Muscle of back (tissue), 11 donors: ENCODE measurements around the gene SEZ6L2. TPM values are rescaled to one million over a fixed set of nuclear protein-coding genes. Genes with fewer than 3 reads are reported as not detected.
A peak's percentile ranks its signal among the peaks of the same experiment; 100 is the strongest.
"Not testable (repeated sequence)": the region's sequence is repeated elsewhere in the genome, so short reads cannot be mapped to it uniquely, and the experiment has no call there.

ENCODE experiments used
- DNase-seq, 3 donors: peaks; one replicate each; pipeline versions ENCODE4 v3.0.0 to v3.0.0-alpha.2; 2013
- polyA plus RNA-seq, 10 donors: library from polyadenylated mRNA; unstranded; fragments of 120-200 nt; gene quantifications; one replicate each; pipeline ENCODE4 v1.2.1, GENCODE V29; 2013; ENCODE audit not compliant: insufficient read length in 10 of 10

Gene SEZ6L2
- polyA plus RNA-seq, 10 donors: 0.87 to 4.2 (median 1.8) TPM

DNA sequence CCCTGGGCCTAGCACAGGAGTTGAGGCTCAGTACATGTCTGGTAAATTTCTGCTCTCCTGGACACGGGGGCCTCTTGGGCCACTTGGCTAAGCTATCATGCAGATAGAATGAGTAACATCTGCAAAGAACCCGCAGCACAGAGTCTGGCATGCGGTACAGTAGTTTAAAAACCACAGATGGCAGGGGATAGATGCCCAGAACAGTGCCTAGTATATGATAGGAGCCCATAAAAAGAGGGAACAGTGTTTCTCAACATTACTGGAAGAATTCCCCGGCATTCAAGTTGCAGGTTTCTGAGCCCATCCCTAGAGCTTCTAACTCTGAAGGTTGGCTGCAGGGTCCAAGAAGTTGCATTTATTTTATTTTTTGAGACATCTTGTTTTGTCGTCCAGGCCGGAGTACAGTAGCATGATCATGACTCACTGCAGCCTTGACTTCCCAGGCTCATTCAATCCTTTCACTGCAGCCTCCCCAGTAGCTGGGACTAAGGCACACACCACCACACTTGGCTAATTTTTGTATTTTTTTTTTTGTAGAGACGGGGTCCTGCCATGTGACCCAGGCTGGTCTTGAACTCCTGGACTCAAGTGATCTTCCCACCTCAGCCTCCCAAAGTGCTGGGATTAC is 42.1 kb downstream of the SEZ6L2 start:
- no peak for DNase-seq

DNA sequence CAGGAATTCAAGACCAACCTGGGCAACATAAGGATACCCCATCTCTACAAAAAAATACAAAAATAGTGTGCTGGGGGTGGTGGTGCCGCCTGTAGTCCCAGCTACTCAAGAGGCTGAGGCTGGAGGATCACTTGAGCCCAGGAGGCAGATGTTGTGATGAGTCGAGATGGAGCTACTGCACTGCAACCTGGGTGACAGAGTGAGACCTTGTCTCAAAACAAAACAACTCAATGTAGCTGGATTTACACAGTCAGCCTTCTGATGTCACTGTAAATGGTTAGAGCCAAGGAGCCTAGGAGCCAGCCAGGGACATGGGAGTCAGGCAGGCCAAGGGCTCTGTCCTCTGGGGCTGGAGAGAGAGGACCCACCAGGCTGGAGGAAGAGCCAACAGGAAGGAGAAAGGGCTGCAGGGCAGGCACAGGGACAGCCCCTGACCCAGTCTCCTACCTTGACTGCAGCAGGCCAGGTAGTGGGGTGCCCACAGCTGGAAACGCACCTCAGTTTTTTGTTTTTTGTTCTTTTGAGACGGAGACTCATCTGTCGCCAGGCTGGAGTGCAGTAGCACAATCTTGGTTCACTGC is 44.7 kb downstream of the SEZ6L2 start:
- DNase-seq: no peak

DNA sequence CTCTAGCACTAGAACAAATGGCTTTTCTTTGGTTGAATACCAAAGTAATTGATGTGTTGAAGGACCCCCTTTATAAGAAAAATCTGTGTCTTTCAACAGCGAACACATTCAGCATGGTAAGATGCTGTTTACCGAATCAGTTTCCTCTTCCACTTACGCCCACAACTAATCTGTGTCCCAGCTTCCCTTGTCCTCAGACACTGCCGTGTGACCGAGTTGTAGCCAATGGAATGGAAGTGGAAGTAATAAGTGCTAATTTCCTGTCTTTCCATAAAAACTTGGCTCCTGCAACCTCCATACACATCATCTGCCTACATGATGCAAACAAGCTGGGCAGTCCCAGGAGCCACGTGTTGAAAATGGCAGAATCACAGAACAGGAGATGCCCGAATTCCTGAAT is 46.7 kb downstream of the SEZ6L2 start:
- peak in 2 of 3 donors; percentile 38 to 56 for DNase-seq

DNA sequence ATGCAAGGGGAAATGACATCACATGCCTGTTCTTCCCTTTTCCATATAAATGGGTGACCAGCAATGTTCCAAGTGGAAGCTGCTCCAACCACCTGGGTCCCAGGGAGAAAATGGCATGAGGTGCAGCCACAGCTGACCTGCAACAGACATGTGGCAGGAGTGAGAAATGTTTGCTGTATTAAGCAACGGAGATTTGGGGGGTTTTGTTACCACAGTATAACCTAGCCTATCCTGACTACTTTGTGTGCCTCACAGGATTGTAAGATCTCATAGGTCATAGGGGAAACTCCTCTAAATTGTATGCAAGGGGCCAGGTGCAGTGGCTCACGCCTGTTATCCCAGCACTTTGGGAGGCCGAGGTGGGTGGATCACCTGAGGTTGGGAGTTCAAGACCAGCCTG is 48.4 kb downstream of the SEZ6L2 start:
- no peak for DNase-seq

DNA sequence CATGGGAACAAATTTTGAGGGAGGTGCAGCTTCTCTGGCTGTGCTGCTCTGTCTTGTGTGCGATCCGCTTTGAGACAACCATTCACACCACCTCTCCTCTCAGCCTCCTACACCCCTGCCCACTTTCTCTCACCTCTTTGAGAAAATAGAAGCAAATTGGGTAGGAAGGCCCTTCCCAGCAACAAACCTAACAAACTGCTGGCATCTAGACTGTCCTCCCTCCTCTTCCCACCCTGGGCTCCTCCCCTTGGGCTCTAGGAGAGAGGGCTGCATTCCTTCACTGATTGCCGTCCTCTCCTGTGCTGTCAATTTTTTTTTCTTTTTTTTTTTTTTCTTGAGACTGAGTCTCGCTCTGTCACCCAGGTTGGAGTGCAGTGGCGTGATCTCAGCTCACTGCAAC is 49.8 kb downstream of the SEZ6L2 start:
- DNase-seq: no peak

GRCh38 chr16:29848420-29849297 is 50.7 kb downstream of the SEZ6L2 start:
- peak; percentile 38 to 68 (median 58) for DNase-seq

GRCh38 chr16:29845656-29846055 is 53.7 kb downstream of the SEZ6L2 start:
- no peak for DNase-seq

GRCh38 chr16:29844575-29845331 is 54.6 kb downstream of the SEZ6L2 start:
- DNase-seq: no peak

GRCh38 chr16:29843931-29844330 is 55.4 kb downstream of the SEZ6L2 start:
- no peak for DNase-seq

DNA sequence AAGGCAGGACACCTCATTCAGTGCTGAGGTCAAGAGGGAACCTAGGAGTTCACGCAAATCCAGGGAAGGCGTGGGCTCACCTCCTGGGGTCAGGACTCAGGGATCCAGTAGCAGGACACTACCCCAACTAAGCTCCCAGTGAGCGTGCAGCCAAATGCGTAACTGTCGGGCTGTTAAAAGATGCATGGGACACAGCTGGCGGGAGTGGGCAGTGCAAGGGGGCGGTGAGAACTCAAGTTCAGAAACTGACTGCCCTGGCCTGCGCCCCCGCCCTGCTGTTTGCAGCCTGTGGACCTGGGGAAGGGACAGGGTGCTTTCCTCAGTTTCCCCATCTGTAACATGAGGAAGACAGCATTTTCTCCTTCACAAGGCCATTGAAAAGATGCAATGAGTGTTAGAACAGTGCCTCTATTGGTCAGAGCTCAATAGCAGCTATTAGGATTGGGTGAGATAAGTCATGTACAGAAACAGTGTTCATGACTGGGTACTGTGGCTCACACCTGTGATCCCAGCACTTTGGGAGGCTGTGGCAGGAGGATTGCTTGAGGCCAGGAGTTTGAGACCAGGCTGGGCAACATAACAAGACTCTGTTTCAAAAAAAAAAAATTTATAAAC is 56.5 kb downstream of the SEZ6L2 start:
- no peak for DNase-seq

- no peak for DNase-seq
Measured at GRCh38 chr16:29841631-29842030, 57.7 kb downstream of the SEZ6L2 start.

DNA sequence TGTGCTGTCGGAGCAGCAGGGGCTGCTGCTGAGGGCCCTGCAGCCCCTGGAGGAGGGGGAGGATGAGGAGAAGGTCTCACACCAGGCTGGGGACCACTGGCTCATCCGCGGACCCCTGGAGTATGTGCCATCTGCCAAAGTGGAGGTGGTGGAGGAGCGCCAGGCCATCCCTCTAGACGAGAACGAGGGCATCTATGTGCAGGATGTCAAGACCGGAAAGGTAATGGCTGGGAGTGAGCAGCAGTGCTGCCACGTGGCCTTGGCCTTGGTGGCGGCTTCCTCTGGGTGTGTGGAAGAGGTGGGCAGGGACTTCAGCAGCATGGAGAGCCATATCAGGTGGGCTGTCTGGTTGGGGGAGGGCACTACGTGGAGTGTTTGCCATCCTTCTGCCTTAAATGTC is 59.1 kb downstream of the SEZ6L2 start:
- DNase-seq: no peak

- DNase-seq: no peak
Measured at GRCh38 chr16:29839822-29840221, 59.5 kb downstream of the SEZ6L2 start.

- DNase-seq: no peak
Measured at GRCh38 chr16:29837841-29838240, 61.5 kb downstream of the SEZ6L2 start.

DNA sequence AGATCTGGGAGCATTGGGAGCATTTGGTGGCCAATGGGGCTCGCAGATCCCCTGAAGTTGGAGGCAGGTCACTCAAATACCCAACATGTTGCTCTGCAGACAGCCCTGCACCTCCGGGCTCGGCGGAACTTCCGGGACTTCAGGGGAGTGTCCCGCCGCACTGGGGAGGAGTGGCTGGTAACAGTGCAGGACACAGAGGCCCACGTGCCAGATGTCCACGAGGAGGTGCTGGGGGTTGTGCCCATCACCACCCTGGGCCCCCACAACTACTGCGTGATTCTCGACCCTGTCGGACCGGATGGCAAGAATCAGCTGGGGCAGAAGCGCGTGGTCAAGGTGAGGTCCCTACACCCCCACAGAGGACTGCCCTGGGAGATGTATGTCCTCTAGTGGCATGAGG is 62.7 kb downstream of the SEZ6L2 start:
- DNase-seq: no peak

- DNase-seq: no peak
Measured at GRCh38 chr16:29835926-29836325, 63.4 kb downstream of the SEZ6L2 start.

DNA sequence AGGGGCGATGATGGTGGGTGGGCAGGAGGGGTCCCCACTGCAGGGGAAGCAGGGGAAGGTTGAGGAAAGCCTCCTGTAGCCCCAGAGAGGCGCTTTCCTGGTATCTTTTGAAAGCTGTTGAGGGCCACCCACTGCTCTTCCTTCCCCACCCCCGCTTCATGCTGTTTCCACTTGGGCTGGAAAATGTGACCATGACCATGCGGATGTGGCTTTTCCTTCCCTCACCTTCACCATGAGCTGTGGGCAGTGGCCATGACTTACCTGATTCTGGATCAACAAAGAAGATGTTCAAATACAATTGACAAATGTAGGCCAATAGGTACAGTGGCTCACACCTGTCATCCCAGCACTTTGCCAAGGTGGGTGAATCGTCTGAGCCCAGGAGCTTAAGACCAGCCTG is 65.3 kb downstream of the SEZ6L2 start:
- no peak for DNase-seq

DNA sequence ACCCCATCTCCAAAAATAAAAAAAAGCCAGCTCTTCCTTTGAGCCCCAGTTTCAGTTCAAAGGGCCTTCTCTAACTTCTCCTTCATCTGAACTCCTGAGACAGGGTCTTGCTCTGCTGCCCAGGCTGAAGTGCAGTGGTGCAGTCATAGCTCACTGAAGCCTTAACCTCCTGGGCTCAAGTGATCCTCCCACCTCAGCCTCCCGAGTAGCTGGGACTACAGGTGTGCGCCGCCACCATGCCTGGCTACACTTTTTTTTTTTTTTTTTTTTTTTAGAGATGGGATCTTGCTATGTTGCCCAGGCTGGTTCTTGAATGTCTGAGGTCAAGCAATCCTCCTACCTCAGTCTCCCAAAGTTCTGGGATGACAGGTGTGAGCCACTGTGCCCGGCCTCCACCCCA is 66.1 kb downstream of the SEZ6L2 start:
- not testable (repeated sequence) for DNase-seq

- DNase-seq: no peak
Measured at GRCh38 chr16:29831490-29831889, 67.9 kb downstream of the SEZ6L2 start.

DNA sequence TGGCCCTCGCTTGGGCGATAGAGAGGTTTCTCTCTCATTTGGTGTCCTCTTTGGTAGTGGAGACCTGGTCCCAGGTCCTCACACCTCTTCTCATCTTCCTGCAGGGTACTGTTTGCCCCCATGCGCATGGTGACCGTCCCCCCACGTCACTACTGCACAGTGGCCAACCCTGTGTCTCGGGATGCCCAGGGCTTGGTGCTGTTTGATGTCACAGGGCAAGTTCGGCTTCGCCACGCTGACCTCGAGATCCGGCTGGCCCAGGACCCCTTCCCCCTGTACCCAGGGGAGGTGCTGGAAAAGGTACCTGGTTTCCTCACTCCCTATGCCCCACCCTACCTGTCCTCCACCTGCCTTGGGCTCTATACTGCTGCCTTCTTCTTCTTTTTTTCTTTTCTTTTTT is 68.6 kb downstream of the SEZ6L2 start:
- DNase-seq: no peak

GRCh38 chr16:29826342-29826695 is 73.0 kb downstream of the SEZ6L2 start:
- no peak for DNase-seq
